Stimulated activated CD4-positive, alpha-beta T cell treated with anti-CD3 and anti-CD28 coated beads, Interleukin-15, amount 100 ng/mL, for 1 hour (primary cell): ENCODE results near the gene GOLGA1.

Experiments
- DNase-seq, 2 donors: peaks; one replicate each; pipeline ENCODE4 v3.0.0-alpha.2; 2020; ENCODE audit warnings: low read depth in 1 of 2, low spot score in 1 of 2

GOLGA1 gene

DNA sequence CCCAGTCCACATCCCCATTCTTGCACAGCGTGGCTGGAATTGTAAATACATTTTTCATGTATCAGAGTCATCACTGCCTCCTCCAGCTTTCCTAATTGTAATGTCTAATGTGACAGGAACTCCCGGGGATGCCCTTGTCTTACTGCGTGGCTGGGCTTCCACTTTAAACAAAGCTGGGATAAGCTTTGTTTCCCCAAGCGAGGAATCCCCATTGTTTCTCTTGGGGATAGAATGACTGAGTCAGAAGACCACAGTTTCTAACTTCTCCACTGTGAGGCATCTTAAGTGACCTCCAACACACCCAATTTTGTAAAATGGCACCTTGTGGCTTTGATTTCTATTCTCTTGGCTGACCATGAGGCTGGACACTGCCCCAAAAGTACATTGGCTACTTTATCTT is 56.5 kb downstream of the GOLGA1 start:
- no peak for DNase-seq

DNA sequence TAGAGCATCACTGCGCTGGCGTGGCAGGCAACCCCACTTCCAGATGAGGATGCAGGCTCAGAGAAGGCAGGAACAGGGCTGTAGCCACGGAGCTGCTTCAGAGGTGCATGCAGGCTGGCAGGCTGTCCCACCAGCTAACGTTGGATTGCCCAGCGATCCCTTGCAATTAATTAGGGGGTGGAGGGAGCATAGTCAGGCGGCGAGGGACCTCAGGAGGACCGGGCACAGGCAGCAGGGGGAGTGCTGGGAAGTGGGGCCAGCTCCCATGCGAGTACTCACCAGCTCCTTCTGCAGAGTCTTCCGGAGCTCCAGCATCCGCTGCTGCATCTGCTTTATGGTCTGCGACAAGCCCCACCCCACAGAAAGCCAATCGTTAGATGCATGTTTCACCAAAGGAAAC is 58.7 kb downstream of the GOLGA1 start:
- no peak for DNase-seq

DNA sequence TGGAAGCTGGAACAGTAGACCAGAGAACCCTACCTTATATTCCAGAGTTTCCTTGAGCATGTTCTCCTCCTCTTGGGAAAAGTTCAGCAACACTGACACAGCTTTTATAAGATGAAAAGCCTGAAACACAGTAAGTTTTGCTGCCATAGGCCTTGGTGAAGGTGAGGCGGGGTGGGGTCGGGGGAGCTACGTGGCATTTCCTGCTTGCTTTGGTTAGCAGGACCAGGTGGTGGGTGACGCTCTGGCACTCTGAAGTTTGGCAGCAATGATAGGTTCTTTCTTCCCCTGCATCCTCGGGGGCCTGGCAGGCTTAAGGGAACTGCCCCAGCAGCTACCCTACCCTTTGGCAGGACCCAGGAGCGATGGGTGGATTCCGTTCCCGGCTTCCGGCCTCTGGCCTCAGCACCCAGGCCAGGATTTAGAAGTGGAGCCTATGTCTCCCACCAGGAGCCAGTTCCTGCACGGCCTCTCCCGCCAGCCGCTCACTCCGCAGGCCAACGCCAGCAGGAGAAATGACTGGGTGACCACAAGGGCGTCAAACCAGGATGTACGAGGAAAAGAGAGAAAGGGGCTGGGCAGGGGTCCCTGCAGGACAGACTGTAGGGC is 59.6 kb downstream of the GOLGA1 start:
- DNase-seq, result no peak

DNA sequence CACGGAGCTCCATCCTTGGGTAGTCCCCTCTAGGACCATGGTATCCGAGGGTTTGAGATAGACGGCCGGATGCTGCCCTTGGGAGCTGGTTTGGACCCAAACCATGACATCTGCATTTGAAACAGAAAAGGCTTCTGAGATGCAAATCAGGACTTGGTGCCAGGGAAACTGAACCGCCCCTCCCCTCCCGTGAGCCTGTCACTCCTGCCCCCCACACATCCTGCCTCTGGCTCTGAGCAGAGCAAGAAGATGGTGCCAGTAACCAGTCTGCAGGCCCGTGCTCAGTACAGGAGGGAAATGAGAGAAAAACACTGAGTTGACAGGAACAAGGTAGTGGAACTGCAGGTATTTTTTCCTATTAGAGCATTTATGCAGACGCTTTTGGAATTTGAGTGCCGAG is 60.4 kb downstream of the GOLGA1 start:
- DNase-seq, result no peak

DNA sequence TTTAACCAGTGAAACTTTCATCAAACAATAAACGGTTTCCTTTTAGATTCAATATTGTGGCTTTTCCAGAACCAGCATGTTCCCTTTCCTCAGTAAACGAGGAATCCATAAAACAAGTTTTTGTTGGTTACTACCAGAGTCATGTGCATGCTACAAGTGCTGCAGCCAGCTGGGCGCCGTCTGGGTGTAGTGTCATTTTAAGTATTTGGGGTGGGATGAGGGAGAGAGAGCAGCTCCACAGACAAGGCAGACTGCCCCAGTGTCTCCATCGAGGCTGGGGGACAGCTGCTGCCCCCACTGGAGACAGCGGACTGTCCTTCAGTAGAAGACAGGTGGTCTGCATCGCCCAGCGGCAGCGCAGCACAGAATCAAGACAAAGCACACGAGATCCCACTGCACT is 61.7 kb downstream of the GOLGA1 start:
- DNase-seq, result no peak

DNA sequence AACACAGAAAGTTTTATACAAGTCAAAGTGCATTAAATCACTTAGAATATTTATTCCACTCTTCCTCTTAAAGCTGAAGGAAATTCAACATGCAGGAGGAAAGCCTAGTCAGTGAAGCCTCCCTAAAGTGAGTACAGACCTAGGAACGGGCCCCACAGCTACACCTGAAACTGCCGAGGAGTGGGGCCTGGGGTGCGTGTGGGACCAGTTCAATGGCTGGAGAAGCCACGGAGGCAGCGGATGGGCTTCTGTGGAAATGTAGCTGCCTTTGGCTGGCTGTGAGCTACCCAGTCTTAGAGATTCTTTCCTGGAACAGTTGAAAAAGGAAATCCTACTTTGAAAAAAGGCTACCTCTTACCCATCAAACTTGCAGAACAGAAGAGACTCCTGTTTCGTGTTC is 62.4 kb downstream of the GOLGA1 start:
- DNase-seq, result no peak

DNA sequence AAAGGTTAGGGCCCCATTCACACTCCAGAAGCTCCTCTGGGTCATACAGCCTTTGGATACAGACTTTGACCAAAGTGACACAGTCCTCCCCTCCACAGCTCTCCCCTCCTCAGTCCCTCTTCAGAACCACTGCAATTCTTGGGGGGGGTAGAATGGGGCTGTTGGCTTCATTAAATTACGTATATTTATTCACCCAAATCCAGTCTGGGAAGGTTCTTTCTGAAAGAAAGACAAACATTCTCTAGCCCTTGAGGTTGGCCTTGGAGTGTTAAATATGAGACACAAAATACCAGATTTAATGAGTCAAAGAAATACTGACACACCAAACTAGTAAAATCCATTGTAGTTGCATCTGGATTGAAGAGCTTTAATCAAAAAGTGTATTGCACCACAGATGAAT is 62.9 kb downstream of the GOLGA1 start:
- no peak for DNase-seq

DNA sequence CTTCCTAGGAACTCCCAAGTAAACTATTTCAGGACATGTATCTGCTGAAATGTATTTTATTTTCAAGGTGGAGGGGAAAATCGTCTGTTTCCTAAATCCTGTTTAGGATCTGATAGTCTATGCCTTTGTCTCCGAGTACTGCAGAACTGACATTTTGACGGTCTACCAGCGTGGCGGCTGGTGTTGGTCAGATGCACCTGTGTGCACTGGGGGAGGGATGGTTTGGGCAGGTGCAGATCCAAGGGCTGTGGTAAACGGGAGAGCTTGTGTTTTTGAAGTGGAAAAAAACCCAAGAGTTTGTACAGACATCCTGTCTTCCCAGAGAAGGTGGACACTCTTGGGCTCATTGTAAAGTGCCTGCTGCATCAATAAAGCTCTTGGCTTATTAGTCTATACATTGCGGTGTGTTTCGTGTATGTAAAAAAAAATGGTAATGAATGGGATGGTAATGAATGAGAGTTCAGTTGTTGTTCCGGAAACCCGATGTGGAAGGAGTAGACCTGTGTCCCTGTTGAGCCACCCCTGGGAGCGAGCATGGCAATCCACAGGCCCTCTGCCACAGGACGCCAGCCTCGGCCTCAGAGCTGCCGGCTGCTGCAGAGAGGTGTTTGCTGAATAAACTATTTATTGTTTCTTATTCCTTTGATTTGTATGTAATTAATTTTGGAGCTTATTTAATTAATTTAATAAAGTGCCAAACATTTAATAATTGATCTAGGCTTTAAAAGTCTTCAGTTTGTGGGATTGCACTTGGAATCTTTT is 63.7 kb downstream of the GOLGA1 start:
- no peak for DNase-seq

DNA sequence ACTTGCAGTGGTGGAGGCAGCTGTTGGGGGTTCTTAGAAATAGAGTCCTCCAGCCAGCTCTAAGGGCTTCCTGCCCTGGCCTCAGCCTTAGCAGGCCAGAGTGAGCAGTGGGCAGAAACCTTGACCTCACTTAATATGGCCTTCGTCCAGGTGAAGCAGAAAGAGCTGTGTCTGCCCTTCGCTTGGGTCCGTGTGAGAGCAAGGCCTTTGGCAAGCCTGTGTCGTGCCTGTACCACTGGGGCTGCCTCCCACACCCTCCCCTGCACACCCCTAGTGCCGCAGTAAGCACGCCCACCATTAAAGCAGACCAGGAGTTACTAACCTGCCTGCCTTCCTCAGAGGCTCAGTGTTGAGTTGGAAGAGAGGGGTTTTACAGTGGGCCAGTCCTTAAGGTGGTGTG is 65.4 kb downstream of the GOLGA1 start:
- DNase-seq, result no peak

DNA sequence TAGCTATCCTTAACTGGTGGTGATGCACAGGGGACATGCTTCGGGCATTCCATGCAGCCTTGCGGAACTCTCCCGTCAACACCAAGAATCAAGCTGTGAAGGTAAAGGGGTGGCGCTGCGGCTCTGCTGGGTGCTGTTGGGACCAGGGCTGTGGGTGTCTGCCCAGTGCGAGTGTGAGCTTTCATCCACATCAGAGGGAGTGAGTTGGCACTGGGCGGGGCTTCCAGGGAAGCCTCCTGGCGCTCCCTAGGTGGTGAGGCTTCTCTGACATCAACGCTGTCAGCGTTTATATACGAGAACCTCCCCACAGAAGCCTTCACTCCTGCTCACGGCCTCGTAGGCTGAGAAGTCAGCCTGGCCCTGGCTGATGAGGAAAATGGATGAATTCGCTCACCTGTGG is 67.2 kb downstream of the GOLGA1 start:
- DNase-seq, result no peak

DNA sequence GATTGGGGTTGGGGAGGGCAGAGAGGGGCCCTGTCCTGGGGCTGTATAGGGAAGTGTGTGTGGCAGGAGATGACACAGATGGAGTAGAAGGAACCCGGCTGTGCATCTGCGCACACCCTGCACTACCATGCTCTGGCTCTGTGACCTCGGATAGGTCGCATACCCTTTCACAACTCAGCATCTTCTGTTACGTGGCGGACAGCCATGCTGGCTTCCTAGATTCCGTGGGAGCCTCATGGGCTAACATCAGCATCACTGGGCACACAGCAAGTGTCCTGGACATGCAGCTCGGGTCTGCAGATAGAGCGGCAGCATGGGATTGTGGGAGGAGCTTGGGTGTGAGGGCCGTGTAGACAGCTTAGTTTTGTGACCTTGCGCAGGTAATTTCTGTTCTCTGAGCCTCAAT is 69.7 kb downstream of the GOLGA1 start:
- DNase-seq, result no peak

DNA sequence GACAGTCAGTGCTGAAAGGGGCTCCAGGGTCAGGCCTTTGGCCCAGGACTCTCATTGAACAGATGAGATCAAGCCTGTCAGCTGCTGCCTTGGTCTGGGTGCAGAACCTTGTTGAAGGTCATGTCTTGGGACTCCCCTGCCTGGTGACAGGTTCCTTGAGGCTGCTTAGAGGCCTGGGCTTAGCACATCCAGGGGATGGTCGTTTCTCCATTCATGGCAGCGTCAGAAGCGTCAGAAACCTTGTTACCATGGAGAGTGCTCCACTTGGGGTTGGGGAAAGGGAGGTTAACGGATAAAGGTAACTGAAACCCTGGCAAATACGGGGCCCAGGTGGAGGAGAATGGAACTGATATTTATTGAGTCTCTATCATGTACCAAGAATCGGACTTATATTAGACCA is 70.2 kb downstream of the GOLGA1 start:
- no peak for DNase-seq

DNA sequence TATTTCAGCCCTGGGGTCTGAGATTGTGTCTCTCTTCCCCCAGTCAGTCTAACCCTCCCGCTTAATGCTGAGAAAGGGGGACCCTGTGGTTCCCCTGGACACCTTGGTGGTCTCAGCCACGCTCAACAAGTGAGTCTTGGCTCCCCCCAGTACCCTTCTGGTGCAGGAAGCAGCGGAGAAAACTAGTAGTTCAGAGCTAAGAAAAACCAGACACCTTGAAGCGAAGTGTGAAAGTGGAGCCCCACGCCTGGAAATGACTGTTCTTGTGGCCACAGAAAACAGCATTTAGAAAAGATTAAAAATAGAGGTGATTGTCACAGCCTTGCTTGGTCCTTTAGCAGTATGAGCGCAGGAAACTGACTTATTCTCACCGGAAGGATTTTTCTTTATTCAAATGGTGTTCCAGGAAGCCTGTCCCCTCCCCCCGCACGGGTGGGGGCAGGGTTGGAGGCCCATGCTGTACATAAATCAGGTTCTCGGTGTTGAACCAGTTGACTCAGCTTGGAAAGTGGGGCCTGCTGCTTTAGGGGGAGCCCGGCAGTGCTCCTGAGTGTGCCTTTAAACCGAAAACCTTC is 70.8 kb downstream of the GOLGA1 start:
- peak; percentile 77 to 91 for DNase-seq

DNA sequence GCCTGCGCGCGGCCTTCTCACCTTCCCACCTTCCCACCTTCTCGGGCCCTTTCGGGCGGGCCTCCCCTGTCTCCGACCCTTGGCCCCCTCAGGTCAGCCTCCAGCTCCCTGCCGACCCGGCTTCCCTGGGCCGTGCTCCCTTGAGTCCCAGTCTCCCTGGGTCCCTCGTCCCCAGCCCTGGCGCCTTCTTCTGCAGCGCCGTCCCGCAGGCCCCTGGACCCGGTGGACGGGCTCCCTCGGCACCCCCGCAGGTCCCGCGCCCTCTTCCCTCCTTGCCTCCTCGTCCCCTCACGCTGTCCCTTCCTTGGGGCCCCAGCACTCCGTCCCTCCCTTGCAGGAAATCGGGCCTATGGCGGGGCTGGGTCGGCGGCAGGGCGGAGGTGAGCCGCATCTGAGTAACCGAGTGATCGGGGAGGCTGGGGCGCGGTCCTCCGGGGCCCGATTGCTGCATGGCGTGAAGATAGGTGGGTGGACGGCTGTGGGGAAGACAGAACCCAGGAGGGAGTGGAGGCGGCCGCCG is 71.4 kb downstream of the GOLGA1 start:
- DNase-seq, result no peak

DNA sequence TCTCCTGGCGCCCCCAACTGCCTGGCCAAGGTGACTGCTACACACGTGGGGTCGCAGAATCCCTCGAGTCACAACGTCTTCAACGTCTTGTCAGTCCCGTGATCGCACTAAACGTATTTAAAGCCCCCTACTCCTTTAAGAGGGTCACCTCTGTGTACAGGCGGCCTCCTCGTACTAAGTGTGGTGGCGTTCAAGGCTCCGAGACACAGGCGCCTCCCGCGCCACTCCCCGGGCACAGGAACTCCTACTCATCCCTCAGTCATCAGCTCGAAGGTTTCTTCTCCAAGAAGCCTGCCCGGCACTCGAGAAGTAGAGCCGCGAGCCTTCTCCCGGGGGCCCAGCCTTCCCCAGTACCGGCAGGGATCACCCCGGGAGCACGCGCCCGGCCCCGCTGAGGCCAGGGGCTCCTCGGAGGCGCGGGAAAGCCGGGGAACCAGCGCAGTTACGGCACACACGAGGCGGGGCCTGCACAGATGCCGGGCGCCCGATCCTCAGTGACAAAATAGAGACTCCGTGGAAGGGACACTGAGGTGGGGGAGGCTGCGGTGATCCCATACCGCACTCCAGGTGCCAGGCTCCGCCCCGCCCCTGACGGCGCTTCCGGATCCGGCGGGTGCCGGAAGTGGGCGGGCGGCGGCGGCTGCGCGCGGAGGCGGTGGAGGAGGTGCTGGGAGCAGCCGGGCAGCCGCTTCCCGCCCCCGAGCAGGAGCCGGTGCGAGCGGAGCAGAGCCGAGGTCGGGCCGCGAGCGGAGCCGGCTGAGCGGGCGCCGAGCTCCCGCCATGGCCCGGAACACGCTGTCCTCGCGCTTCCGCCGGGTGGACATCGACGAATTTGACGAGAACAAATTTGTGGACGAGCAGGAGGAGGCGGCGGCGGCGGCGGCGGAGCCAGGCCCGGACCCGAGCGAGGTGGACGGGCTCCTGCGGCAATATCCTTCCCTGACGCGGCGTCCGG is 72.1 kb downstream of the GOLGA1 start:
- DNase-seq, result peak; percentile 83 to 91

DNA sequence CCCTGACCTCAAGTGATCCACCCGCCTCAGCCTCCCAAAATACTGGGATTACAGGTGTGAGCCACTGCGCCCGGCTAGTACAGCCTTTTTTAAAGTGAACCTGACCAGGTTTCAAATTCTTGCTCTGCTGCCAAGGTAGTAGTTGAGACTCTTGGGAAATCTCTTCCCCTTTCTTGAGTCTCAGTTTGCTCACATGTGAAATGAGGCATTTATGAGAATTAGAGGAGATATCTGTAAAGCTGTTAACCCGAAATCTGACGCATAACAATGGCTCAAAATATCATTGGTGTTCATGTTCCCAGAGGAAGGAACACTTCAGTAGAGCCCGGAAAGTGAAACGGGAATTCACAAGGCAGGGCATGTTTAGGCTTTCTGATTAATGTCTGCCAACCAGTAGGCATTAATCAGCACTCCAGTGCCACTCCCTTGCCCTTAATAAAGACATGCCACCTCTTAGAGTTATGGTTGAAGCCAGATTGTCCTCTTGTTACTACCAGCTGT is 77.5 kb downstream of the GOLGA1 start:
- no peak for DNase-seq

DNA sequence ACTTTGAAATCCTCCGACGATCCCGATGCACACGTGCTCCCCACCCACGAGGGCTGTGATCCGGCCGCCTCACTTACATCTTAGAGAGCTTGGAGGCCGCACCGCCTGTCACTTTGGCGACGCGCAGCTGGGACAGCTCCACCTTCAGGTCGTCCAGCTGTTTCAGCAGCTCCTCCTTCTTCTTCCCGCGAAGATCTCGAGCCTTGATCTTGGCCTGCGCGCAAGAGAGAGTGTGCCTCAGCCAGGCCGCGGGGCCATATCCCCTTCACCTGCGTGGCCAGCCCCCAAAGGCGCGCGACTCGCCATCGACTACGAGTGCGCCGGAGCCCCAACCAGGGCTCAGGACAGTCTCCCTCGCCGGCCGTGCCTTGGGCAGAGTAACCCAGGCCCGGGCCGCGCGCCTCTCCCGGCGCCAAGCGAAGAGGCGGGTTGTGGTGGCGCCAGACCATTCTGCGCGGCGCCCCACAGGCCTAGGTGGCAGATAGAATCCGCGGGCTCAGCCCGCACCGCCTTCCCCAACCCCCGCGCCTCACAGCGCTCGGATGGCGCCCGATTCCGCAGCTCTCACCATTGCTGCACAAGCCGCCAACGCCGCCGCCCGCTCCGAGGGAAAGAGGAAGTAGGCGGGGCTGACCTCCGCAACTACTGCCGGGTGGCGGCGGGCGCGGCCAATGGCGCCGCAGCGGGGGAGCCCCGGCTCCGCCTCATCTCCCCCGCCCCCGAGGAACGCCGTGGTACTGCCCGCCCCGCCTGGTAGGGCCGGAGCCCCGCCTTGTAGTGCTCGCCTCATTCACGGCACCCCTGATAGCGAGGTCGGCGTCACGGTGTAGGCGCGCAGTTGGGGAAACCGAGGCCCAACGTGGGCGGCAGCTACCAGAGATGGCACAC is 79.3 kb downstream of the GOLGA1 start, which contains the start of the genes ARPC5L and RPL35:
TSS of gene ARPC5L (plus strand) at position 789 of the 888 bp plus-strand sequence. CDS start 7,161 bp downstream, outside the sequence.
TSS of gene RPL35 (minus strand) at position 616 of the 888 bp plus-strand sequence. CDS start at position 571, 45 bp downstream.
- peak; percentile 88 to 93 for DNase-seq

DNA sequence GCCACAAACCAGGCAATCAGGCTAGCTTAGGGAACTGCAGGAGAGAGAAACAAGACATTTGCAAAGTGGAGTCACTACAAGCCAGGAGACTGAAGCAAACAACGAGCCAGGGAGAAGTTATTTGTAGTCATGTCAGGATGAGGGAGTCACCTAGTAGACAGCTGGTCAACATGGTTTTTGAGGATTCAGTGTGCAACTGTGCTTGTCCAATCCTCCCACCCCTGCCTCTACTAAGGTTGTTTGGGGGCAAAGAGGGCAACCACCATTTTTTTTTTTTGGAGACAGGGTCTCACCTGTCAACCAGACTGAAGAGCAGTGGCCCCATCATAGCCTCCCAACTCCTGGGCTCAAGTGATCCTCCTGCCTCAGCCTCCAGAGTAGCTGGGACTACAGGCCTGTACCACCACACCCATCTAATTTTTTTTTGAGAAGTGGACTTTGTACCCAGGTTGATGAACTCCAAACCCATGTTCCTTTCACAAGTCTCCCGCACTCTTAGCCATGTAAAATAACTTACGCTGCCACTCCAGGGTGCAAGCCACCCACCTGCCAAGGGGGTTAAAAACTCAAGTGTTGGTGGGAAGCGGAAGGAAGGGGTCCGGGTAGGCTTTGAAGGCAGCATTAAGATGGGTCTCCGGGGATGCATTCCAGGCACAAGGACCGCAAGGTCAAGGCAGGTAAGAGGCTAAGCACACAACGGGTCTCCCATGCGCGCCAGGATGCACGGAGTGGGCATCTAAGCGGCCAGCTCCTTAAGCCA is 80.1 kb downstream of the GOLGA1 start:
- DNase-seq, result no peak
